Sigmoid colon (tissue), 4 donors: ENCODE results near the gene MCM9.

Source experiments
- CTCF ChIP-seq, 4 experiments: fragments of 450-650 bp in 3 of 4; fragments of 200-600 bp in 1 of 4; IDR thresholded peaks; one replicate each; pipeline ENCODE4 v1.5.1; 2016 to 2019; ENCODE audit warnings: antibody characterized with exemption in 4 of 4, mild to moderate bottlenecking in 3 of 4, moderate library complexity in 2 of 4
- POLR2A ChIP-seq, 2 donors: fragments of 450-650 bp; IDR thresholded peaks; one replicate each; pipeline ENCODE4 v1.6.1; 2016; ENCODE audit warnings: antibody characterized with exemption in 2 of 2, mild to moderate bottlenecking in 2 of 2, moderate library complexity in 2 of 2
- POLR2AphosphoS5 ChIP-seq, 4 donors: sonication (generic); formaldehyde crosslinking; IDR thresholded peaks; one replicate each; pipeline ENCODE4 v1.6.1; 2017; ENCODE audit warnings: antibody characterized with exemption in 4 of 4

GRCh38 chr6:118785601-118786000 is 149.4 kb downstream of the MCM9 start:
- no peak for TF ChIP-seq CTCF (IDR thresholded peaks at IDR 0.05)
- no peak for TF ChIP-seq POLR2AphosphoS5 (IDR thresholded peaks at IDR 0.05)
- TF ChIP-seq POLR2A (IDR thresholded peaks at IDR 0.05) = no peak
